GM21423 (cell line): ENCODE results near the gene MYO1H.

ENCODE experiments used
- ATAC-seq: cut with Tn5 transposase; IDR thresholded peaks from one replicate; pipeline ENCODE4 v1.9.1; 2021; ENCODE audit warnings: mild to moderate bottlenecking, moderate library complexity; ENCODE audit not compliant: unreplicated experiment

Gene MYO1H

GRCh38 chr12:109447482-109447881, 99.8 kb downstream of the MYO1H start:
- no peak for ATAC-seq

GRCh38 chr12:109448272-109448671, 100.6 kb downstream of the MYO1H start:
- ATAC-seq, result no peak

- ATAC-seq, result no peak
These were observed 101.1 kb downstream of the MYO1H start for GRCh38 chr12:109448707-109449390.

- no peak for ATAC-seq
These were observed 102.3 kb downstream of the MYO1H start for GRCh38 chr12:109449845-109450532.

GRCh38 chr12:109450980-109451379, 103.3 kb downstream of the MYO1H start:
- ATAC-seq, result no peak

- no peak for ATAC-seq
These were observed 103.7 kb downstream of the MYO1H start for GRCh38 chr12:109451400-109451799.

GRCh38 chr12:109452489-109452888, 104.8 kb downstream of the MYO1H start:
- no peak for ATAC-seq

- no peak for ATAC-seq
These were observed 108.0 kb downstream of the MYO1H start for GRCh38 chr12:109455706-109456105.

GRCh38 chr12:109458086-109458485, 110.4 kb downstream of the MYO1H start:
- ATAC-seq, result no peak

- ATAC-seq, result no peak
These were observed 111.1 kb downstream of the MYO1H start for GRCh38 chr12:109458771-109459208.

- no peak for ATAC-seq
These were observed 111.5 kb downstream of the MYO1H start for GRCh38 chr12:109459247-109459646.

GRCh38 chr12:109460538-109460937, 112.8 kb downstream of the MYO1H start:
- no peak for ATAC-seq

- no peak for ATAC-seq
These were observed 113.5 kb downstream of the MYO1H start for GRCh38 chr12:109461049-109461845.

GRCh38 chr12:109461846-109462756, 114.4 kb downstream of the MYO1H start:
- ATAC-seq, result no peak

GRCh38 chr12:109462868-109463692, 115.4 kb downstream of the MYO1H start:
- no peak for ATAC-seq

GRCh38 chr12:109463756-109464155, 116.1 kb downstream of the MYO1H start:
- ATAC-seq, result no peak

GRCh38 chr12:109464642-109465351, 117.1 kb downstream of the MYO1H start:
- no peak for ATAC-seq

GRCh38 chr12:109466305-109466704, 118.6 kb downstream of the MYO1H start:
- ATAC-seq, result no peak

GRCh38 chr12:109466821-109467220, 119.1 kb downstream of the MYO1H start:
- no peak for ATAC-seq
